Measurements from ENCODE around the gene TAMALIN. TPM values are rescaled to one million over a fixed set of nuclear protein-coding genes. Genes with fewer than 3 reads are reported as not detected.

TAMALIN gene
- total RNA-seq, 1 experiment from 2014 or later, result 1.2 TPM

DNA sequence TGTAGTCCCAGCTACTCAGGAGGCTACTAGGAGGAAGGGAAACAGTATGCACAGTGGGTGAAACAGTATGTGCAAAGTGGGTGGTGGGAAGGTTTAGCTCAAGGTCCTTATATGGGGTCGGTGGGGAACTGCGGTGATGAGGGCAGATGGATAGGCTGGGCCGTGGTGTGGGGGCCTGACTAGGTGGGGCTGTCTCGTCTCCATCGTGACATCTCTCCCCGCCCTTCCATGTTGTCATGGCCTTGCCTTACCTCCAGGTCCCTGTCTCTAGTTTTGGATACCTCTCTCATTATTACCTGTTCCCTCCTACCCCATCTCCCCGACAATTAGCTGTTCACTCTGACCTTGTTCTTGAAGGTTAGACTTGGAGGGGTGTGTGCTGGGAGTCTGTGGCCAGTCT lies 40.1 kb downstream of the TAMALIN start:
- no peak overlapping the region for H3K14ac ChIP-seq (ENCODE audit: insufficient read depth, low read length)
- H2BK20ac ChIP-seq (ENCODE audit: low read depth, low read length, poor library complexity, severe bottlenecking), result no peak overlapping the region
- Mint-ChIP-seq H3K4me3 (no peak overlapping the region), H3K9me3 (no peaks in the 10 kb centered on the region; a peak in 1 of 5 replicates), H3K27ac (no peak overlapping the region; a peak in 1 of 7 replicates), H3K36me3 (ENCODE audit: insufficient read depth in 1 of 3, low read depth in 3 of 3) (peaks cover 7 to 20% (median 9%) of the 10 kb centered on the region in 3 experiments), H3K27me3 (ENCODE audit: low read depth) (peaks cover 46% of the 10 kb centered on the region), H3K4me1 (peaks cover 18 to 21% of the 10 kb centered on the region in 2 experiments)
- H3K4me1 ChIP-seq (ENCODE audit: insufficient read depth, low read length), result no peaks in the 10 kb centered on the region
- no peak overlapping the region for H4K8ac ChIP-seq (replicated peaks; ENCODE audit: insufficient read length, low read depth, low read length)
- no peak overlapping the region for H3K23ac ChIP-seq (ENCODE audit: insufficient read length, low read depth, low read length)
- H4K91ac ChIP-seq (ENCODE audit: insufficient read length, low read depth, low read length), result no peak overlapping the region
- peaks cover 17% of the 10 kb centered on the region for H3K23me2 ChIP-seq (ENCODE audit: insufficient read length, low read depth, low read length, poor library complexity, severe bottlenecking)
- peaks cover 7% of the 10 kb centered on the region; the same call in 1 of the 2 replicates for H3K27me3 ChIP-seq (ENCODE audit: insufficient read depth, low read length)
- no peak overlapping the region for H3K27ac ChIP-seq (ENCODE audit: insufficient read length, low read depth, low read length)
- no CpG with 5 or more reads among the region's 7 CpGs for WGBS (ENCODE audit: extremely low coverage, insufficient read length, low lambda C conversion rate)
- H3K79me2 ChIP-seq (ENCODE audit: insufficient read depth, low read length), result no peaks in the 10 kb centered on the region
- no peak overlapping the region for H2AK5ac ChIP-seq (ENCODE audit: insufficient read length, low read length)
- H4K20me1 ChIP-seq (ENCODE audit: control insufficient read depth, insufficient read depth, insufficient read length), result no peaks in the 10 kb centered on the region
- no peak for DNase-seq
- no peak overlapping the region for H3K4ac ChIP-seq (ENCODE audit: low read depth, low read length)
- H3K56ac ChIP-seq (ENCODE audit: insufficient read length, low read depth, low read length), result no peak overlapping the region
- H3K79me1 ChIP-seq (ENCODE audit: insufficient read depth, low read depth, low read length, poor library complexity, severe bottlenecking), result no peaks in the 10 kb centered on the region
- no peak overlapping the region for H2BK5ac ChIP-seq (ENCODE audit: insufficient read length, low read length)
- H3K9ac ChIP-seq (ENCODE audit: extremely low read depth, insufficient read length, low read length), result no peak overlapping the region
- no peak overlapping the region for H2BK12ac ChIP-seq (ENCODE audit: insufficient read length, low read depth, low read length)
- no peaks in the 10 kb centered on the region for H3K9me3 ChIP-seq (ENCODE audit: control insufficient read depth, low read depth, low read length)
- TF ChIP-seq, protein P1, sequence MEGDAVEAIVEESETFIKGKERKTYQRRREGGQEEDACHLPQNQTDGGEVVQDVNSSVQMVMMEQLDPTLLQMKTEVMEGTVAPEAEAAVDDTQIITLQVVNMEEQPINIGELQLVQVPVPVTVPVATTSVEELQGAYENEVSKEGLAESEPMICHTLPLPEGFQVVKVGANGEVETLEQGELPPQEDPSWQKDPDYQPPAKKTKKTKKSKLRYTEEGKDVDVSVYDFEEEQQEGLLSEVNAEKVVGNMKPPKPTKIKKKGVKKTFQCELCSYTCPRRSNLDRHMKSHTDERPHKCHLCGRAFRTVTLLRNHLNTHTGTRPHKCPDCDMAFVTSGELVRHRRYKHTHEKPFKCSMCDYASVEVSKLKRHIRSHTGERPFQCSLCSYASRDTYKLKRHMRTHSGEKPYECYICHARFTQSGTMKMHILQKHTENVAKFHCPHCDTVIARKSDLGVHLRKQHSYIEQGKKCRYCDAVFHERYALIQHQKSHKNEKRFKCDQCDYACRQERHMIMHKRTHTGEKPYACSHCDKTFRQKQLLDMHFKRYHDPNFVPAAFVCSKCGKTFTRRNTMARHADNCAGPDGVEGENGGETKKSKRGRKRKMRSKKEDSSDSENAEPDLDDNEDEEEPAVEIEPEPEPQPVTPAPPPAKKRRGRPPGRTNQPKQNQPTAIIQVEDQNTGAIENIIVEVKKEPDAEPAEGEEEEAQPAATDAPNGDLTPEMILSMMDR (conservative IDR thresholded peaks at IDR 0.05), result no peak
- H3K4me2 ChIP-seq (ENCODE audit: insufficient read depth, insufficient read length, low read length), result no peak overlapping the region
- H2BK120ac ChIP-seq (ENCODE audit: low read depth, low read length, poor library complexity, severe bottlenecking), result no peak overlapping the region
- H3T11ph ChIP-seq (ENCODE audit: low read length), result no peak overlapping the region
- no peak overlapping the region for H4K5ac ChIP-seq (ENCODE audit: insufficient read length, low read depth, low read length)
- no peak overlapping the region for H3K18ac ChIP-seq (ENCODE audit: insufficient read length, low read depth, low read length)
- H2AFZ ChIP-seq (ENCODE audit: low read length), result no peak overlapping the region
- H2BK15ac ChIP-seq (ENCODE audit: low read depth, low read length), result no peak overlapping the region
